ENCODE results near the gene DTNBP1. TPM values are rescaled to one million over a fixed set of nuclear protein-coding genes. Genes with fewer than 3 reads are reported as not detected.

The DTNBP1 gene
- total RNA-seq, 1 experiment from 2014 or later: 23.7 TPM

DNA sequence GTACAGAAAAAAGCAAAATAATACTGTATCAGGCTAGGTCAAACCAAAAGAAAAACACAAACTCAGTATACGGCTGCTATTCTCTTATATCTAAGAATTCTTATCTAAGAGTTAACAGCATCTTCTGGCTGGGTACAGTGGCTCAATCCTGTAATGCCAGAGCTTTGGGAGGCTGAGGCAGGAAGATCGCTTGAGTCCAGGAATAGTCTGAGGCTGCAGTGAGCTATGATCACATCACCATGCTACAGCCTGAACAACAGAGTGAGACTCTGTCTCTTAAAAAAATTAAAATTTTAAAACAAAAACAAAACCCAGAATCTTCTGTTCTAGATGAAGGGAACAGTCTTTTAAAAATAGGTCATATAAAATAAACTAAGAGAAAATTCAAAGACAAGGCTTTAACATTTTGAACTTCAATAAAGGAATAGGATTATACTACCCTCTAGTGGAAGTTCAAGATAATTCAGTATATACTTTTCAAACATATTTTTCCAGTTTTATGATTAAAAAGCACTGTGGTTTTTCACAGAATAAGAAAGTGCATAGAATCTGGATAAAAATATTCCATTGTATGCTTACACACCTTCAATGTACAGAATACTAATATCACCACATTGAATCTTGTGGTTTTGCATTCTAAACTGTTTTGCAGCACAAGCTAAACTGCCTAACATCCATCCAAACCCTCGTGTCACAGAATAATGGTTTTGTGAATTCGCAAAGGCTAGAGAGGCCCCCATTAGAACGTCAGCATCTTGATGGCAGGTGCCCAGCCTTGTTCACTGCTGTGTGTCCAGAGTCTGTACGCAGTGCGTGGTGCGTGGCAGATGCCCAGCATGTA, 39.3 kb downstream of the DTNBP1 start:
- peak; percentile 37 for DNase-seq (ENCODE audit: low read depth)

DNA sequence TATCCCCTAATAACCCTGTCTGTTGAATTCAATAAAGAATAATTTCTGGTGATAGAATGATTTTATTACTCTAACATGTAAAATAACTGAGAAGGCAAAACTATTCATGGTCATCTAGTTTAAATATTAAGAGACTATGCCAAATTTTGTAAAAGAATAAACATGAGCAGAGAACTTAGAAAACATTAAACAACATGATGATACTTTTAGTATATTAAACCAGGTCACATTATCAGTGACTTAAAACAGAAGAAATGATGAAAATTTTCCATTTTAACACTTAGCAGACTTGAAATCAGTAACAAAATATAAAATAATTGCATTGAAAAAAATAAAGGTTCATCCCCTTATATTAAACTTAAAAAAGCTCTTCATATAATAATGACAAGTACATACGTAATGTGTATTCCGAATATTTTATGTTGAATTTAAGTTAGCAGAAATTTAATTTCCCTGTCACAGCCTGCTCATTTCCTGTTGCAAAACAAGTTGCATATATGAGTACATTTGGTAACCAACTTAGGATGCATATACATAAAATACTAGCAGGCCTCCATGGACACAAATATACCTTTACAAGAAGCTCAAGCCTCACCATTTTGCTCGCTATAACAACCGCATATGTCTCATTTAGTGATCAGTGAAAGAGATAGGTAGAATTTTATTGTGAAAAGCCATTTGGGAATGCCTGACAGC, 40.6 kb downstream of the DTNBP1 start:
- DNase-seq (ENCODE audit: low read depth): no peak

GRCh38 chr6:15621203-15622044, 41.4 kb downstream of the DTNBP1 start:
- DNase-seq (ENCODE audit: low read depth): no peak

DNA sequence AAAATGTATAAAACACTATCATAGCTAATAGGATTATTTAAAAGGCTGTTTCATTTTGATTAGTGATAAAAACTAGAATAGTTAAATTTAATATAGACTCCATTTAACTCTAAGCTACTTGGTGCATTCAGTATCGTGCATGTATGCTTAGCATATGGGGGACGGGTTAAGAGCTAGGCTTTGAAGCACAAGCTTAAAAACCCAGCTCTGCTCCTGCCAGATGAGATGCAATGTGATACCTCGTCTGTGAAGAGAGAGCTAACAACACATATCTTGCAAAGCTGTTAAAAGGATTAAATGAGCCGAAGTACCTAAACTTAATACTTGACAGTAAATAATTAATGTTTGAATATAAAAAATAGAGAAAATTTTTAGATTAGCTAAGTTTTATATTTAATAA, 42.2 kb downstream of the DTNBP1 start:
- DNase-seq (ENCODE audit: low read depth): no peak

DNA sequence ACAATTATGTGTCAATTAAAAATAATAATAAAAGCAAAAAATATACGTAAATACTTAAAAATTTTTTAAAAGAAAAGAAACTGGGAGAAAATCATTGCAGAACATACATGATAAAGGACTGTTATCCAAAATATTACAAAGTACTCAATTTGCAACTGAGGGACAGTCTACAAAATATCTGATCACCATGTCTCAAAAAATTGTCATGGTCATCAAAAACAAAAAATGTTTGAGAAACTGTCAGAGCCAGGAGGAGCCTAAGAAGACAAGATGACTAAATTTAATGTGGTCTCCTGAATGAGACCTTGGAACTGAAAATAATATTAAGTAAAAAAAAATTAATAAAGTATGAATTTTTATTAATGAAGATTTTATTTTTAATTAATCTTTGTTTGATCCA, 43.5 kb downstream of the DTNBP1 start:
- no peak for DNase-seq (ENCODE audit: low read depth)

DNA sequence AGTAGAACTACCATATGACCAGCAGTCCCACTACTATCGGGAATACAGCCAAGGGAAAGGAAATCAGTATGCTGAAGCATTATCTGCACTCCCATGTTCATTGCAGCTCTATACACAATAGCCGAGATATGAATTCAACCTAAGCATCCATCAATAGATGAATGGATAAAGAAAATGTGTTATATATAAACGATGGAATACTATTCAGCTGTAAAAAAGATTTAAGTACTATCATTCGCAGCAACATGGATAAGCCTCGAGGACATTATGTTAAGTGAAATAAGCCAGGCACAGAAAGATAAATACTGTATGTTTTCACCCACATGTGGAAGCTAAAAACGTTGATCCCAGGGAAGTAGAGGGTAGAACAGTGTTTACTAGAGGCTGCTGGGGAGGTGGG, 44.1 kb downstream of the DTNBP1 start:
- DNase-seq (ENCODE audit: low read depth): no peak

DNA sequence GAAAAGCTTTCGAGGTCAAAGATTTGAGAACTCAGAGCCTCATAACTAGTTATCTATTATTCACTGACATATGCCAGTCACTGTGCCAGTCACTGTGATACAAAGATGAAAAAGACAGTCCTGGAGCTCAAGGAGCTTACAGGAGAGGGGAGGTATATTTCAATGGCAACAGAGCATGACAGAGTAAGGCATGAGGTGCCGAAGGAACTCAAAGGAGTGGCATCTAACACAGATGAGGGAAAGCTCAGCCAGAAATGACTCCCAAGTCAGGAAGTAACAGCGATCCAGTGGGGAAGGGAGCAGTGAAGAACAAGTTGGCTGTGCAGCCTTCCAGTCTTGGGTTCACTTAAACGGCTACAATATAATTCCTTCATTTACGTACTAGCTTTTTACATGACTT, 46.6 kb downstream of the DTNBP1 start:
- DNase-seq (ENCODE audit: low read depth): no peak

- no peak for DNase-seq (ENCODE audit: low read depth)
Measured at GRCh38 chr6:15615802-15616201, 47.0 kb downstream of the DTNBP1 start.

- no peak for DNase-seq (ENCODE audit: low read depth)
Measured at GRCh38 chr6:15614277-15614676, 48.6 kb downstream of the DTNBP1 start.

DNA sequence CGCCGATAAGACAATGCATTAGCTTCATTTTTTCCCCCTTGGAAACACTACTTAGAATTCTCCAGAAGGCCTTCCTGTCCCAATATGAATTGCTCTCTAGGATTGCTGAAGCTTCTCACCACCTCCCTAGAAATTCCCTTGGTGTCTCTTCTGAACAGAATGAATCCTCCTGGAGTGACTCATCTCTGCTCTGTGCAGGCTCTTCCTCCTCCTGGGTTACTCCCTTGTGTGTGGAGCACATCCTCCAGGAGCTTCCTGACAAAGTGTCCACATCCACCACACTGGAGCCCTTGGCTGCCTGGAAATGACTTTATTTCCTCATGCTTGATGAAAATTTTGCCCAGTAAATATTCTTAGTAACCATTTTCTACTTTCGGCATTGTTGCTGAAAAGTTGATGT, 54.4 kb downstream of the DTNBP1 start:
- DNase-seq (ENCODE audit: low read depth): peak; percentile 86

GRCh38 chr6:15607603-15608002, 55.2 kb downstream of the DTNBP1 start:
- DNase-seq (ENCODE audit: low read depth): no peak

- no peak for DNase-seq (ENCODE audit: low read depth)
Measured at GRCh38 chr6:15606347-15606746, 56.5 kb downstream of the DTNBP1 start.

DNA sequence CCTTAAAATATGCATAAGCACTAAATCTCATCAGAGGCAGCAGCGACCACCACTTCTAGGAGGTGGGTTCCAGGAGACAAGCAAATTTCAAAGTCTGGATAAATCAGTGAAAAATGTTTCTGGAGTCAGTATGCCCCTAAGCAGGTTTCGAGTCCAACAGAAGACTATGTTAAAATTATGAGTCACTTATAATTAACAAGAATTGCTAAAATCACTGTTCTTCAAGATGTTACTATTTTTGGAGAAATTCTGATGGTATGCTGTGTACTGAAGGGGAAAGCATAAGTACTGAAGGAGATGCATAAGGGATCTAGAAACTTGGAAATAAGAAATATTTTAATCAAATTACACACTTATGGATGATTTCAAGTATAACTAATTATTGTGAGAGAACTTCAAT, 58.0 kb downstream of the DTNBP1 start:
- DNase-seq (ENCODE audit: low read depth): no peak

GRCh38 chr6:15602154-15602553, 60.7 kb downstream of the DTNBP1 start:
- DNase-seq (ENCODE audit: low read depth): no peak

GRCh38 chr6:15598273-15598798, 64.5 kb downstream of the DTNBP1 start:
- DNase-seq (ENCODE audit: low read depth): no peak

DNA sequence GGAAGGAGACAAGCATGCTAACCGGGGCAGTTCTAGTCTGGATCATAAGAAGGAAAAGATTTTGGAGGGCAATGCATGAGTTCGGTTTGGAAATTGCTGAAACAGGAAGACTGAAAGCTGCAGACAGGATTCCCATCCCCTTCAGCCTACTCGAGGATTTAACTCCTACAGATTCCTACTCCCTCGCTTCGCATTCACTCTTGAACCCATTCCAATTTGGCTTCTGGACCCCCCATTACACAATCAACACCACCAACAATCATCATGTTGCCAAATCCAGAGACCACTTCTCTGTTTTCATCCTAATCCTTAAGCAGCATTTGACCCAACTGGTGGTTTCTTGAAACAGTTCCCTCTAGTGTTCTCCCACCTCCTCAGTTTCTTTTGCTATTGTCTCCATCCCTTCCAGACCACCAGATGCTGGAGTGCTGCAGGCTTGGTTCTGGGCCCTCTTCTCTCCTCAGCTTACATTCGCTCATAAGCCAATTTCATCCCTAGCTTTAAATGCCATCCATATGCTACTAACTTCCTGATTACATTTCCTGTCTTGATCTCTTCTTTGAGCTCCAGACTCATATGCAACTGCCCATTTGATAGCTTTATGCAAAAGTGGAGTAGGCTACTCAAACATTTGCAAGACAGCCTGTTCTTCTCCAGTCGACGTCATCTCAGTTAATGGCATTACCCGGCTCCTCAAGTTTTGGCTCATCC, 66.5 kb downstream of the DTNBP1 start:
- no peak for DNase-seq (ENCODE audit: low read depth)

- DNase-seq (ENCODE audit: low read depth): peak; percentile 59
Measured at GRCh38 chr6:15595461-15596173, 67.2 kb downstream of the DTNBP1 start.

DNA sequence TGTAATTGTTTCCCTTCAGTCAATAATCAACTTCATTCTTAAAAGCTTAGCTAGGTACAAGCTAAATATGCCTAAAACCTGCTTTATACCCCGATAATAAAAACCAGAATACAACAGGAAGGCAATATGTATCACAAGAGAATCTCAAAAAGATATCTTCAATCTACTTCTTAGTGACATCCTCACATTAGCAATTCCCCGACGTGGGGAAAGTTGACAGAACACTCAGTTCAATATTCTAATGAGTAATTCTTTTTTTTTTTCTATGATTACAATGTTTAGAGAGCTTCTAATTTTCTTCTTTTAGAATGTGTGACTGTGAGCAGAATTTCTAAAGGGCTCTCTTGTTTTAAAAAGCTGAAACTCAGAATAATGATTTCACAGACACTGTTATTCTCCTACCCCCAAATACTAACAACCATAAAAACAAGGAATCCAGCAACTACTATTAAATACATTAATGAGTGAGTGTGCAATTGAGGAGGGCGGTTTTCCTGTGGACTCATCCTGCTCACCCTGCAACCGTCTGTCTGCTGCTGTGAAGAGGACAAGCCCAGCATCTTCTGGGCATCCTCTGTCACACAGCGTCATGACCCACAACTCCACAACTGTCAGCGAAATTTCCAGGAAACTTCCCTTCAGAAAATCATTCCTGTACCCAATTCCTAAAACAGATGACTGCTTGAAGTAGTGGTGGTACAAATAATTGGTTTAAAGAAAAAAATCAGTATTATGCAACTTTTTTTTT, 68.1 kb downstream of the DTNBP1 start:
- no peak for DNase-seq (ENCODE audit: low read depth)

- no peak for DNase-seq (ENCODE audit: low read depth)
Measured at GRCh38 chr6:15593798-15594197, 69.0 kb downstream of the DTNBP1 start.

DNA sequence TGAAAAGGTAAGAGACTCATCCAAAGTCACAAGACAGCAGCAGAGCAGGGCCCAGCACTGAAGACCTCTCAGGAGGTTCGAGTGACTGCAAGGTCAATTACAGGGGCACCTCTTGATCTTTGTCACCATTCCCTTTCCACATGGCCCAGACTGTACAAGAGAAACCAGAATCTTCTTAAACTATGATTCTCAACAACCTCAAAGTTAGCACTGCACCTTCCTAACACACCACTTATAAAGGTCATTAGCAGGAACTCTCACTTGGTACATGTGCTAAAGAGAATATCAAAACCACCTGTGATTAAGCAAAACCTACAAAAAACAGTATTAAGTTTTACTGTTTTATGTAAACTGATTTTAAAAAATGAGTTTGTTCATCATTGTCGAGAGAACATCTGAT, 70.2 kb downstream of the DTNBP1 start:
- no peak for DNase-seq (ENCODE audit: low read depth)

All from M059J (cell line).